Superior temporal gyrus (tissue), 1 donor: ENCODE results near the gene YPEL3.

ENCODE experiments used
- DNase-seq: peaks from one replicate; pipeline ENCODE4 v3.0.0-alpha.2; 2016; ENCODE audit errors: extremely low spot score

YPEL3 gene

DNA sequence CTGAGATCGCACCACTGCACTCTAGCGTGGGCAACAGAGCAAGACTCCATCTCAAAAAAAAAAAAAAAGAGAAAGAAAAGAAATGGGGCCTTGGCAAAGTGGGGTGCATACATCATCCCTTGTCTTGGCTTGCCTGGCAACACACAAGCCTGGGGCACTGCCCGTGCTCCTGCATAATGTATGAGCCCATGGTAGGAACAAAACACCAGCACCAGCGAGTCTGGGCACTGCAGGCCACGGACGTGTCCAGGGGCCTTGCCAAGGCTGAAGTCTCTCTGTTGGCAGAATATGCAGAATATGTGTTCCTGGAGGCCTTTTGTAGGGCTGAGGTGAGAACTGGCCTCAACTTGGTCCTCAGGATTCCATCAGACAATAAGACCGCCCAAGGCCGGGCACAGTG, 46.1 kb downstream of the YPEL3 start:
- DNase-seq: peak; percentile 58

DNA sequence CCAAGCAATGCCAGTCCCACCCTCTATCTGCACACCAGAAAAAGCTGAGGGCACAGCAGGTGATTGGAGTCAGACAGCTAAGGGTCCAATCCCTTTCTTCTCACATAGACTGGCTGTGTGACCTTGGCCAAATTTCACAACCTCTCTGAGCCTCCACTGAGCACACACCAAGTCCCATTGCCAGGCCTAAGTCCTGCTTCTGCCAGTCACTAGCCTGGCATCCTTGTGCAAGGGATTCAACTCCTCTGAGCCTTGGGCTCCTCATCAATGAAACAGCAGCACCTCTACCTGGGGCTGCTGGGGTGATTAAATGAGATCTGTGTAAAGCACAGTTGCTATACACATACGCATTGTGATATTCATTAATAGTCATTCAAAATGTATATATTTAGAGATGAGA, 49.4 kb downstream of the YPEL3 start:
- no peak for DNase-seq

DNA sequence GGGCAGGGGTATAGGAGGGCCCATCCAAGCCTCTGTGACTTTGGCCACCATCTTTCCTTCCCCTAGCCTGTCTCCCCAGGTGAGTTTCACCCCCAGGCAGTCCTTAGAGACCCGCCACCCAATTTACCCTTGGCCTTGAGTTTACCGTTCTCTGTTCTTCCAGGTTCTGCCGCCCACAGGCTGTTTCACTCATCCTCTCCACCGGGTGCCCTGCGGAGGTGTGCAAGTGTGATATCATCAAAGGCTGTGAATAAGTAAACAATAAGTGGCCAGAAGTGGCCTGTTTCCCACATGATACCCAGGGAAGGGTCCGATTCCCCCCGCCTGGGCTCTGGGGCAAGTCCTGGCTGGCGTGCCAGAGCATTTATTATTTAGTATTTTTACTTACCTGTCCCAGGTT, 49.8 kb downstream of the YPEL3 start:
- DNase-seq: no peak
